ENCODE data around the gene RBM4.
A peak's percentile ranks its signal among the peaks of the same experiment; 100 is the strongest.
"Not testable (repeated sequence)": the region's sequence is repeated elsewhere in the genome, so short reads cannot be mapped to it uniquely, and the experiment has no call there.

The RBM4 gene, protein sequence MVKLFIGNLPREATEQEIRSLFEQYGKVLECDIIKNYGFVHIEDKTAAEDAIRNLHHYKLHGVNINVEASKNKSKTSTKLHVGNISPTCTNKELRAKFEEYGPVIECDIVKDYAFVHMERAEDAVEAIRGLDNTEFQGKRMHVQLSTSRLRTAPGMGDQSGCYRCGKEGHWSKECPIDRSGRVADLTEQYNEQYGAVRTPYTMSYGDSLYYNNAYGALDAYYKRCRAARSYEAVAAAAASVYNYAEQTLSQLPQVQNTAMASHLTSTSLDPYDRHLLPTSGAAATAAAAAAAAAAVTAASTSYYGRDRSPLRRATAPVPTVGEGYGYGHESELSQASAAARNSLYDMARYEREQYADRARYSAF

DNA sequence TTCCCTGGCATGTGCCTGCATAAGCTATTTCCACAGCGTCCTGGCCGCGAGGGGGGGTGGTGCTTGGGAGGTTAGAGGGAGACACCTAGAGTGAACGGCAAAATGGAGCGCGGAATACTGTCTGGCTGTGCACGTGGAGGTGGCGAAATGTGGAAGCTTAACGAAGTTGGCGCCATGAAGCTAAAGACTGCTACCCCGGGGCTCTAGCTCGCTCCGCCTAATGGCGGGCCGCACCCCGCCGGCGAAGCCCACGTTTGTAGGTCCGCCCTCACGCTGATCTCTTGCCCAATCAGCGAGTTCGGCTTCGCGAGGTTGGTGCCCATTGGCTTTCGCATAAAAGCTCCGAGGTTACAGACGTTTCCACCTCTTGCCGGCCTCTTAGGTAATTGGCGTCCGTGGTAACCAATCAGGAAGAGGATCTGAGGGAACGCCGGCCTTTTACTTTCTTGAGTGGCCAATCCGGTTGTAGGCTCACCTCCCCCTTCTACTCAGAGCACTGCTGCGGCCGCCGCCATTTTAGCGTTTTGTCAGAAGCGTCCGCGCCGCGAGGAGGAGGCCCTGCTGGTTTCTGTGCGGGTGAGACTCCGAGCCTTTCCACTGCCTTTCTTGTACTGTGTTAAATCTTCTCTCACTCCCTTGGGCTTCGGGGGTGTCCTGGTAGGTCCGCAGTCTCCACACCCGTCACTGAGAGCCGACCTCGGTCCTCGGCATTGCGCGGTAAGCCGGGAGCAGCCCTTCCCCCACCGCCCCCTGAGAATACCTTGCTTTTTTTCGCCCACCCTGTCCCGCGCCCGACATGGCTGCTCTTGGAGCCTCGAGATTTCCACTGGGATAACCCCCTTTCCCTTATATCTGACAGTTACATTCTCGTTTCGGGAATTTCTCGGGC lies at the start of gene RBM4:
Gene RBM4, plus strand, starts transcription at position 527 of the 889 bp plus-strand sequence. CDS start 1,009 bp downstream, outside the sequence.
- H3K4me3 ChIP-seq (ENCODE audit: low read depth, low read length): peak within 1 kb of the TSS; percentile 91
- peak; percentile 99 for DNase-seq (ENCODE audit: low read depth)

- not testable (repeated sequence) for H3K4me3 ChIP-seq (ENCODE audit: low read depth, low read length); DNase-seq (ENCODE audit: low read depth)
Measured at GRCh38 chr11:66589315-66589714, 49.2 kb upstream of the RBM4 start.

GRCh38 chr11:66589996-66590675 lies 48.4 kb upstream of the RBM4 start:
- no peak overlapping the region for H3K4me3 ChIP-seq (ENCODE audit: low read depth, low read length)
- DNase-seq (ENCODE audit: low read depth): no peak

GRCh38 chr11:66591175-66591574 lies 47.3 kb upstream of the RBM4 start:
- no peak overlapping the region for H3K4me3 ChIP-seq (ENCODE audit: low read depth, low read length)

DNA sequence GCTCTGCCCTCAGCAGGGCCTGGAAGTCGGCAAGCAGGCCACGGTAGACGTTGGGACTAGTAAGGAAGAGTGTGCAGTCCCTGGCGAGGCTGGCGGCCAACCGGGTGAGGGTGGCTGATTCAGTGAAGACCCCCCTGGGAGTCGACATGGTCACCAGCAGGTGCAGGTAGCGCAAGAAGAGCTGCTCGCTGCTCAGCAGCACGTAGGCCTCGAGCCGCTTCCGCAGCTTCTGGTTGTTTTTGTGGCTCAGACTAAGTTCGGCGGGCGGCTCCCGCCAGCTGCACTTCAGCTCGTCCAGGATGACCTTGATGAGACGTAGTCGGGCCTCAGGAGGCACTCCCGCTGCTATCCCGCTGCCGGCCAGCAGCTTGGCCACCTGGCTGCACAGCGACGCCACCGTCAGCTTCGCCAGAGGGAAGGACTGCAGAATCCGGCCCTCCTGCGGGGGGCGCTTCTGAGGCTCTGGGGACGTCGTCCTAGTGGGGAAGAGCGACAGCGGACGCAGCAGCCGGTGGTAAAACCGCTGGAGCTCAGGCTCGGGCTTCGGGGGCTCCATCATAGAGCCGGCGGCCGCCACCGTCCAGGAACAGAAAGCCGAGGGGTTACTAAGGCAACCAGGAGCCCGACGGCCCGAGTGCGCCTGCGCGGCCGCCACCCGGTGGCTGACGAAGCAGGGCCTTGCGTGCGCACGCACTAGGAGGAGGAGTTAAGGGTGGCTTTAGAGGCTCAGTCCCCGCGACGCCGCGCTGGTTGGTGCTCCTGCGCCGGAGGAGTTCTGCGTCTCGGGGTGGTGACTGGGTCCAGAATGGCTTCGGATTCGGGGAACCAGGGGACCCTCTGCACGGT lies 45.8 kb upstream of the RBM4 start, which contains the start of the genes CCDC87 and CCS:
Gene CCDC87, minus strand, starts transcription at position 607 of the 846 bp plus-strand sequence. Its CDS starts 48 bp downstream, at position 559.
Gene CCS, plus strand, starts transcription at position 729 of the 846 bp plus-strand sequence. Its CDS starts 77 bp downstream, at position 806.
- DNase-seq (ENCODE audit: low read depth): peak; percentile 80
- peak within 1 kb of the TSS; percentile 83 for H3K4me3 ChIP-seq (ENCODE audit: low read depth, low read length)

More at GRCh38 chr11:66591175-66591574, 47.3 kb upstream of the RBM4 start:
- DNase-seq (ENCODE audit: low read depth): no peak

DNA sequence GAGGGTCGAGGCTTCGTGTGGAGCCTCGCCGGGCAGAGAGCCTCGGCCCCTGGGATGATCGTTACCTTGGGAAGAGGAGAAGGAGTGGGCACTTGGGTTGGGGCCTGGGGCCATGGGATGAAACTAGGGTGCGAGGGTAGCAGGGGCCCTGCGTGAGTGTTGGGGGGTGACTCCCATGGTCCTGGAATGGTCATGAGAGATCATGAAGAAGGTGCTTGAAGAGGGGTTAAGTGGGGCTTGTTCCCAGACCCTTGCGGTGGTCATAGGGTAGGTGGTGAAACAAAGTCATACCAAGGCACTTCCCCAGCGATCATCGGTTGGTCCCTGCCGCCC lies 45.2 kb upstream of the RBM4 start:
- no peak for DNase-seq (ENCODE audit: low read depth)
- H3K4me3 ChIP-seq (ENCODE audit: low read depth, low read length): peak overlapping the region; percentile 83

- peak overlapping the region; percentile 83 for H3K4me3 ChIP-seq (ENCODE audit: low read depth, low read length)
- DNase-seq (ENCODE audit: low read depth): no peak
Measured at GRCh38 chr11:66593650-66594049, 44.9 kb upstream of the RBM4 start.

DNA sequence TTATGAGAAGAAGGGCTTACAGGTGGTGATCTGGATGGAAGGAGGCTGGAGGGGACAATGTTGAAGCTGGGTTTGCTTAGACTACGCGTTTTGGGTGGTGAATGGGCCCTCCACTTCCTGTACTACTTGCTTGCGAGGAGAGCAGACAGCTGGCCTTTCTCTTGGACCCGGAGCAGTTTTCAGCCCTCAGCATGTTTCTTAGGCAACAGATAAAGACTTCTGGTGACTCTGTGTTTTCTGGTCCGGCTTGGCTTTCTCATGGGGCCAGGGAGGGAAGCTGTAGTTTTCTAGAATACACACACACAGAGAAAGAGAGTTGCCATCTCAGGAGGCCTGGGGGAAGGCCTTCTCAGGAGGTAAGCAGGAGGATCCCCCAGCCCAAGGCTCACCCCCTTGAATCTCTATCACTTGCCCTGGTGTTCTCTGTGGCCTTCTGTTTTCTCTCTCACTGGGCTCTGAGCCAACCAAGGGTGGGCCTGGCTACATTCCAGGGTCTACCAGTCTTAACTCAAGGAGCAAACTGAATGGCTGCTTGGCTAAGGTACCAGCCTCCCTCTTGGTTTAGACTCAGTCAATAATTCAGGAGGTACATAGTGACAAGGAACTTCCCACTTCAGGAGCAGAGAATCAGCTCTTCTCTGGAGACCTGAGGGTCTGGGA lies 43.1 kb upstream of the RBM4 start:
- no peak overlapping the region for H3K4me3 ChIP-seq (ENCODE audit: low read depth, low read length)
- DNase-seq (ENCODE audit: low read depth): no peak

GRCh38 chr11:66598993-66599392 lies 39.5 kb upstream of the RBM4 start:
- no peak for DNase-seq (ENCODE audit: low read depth)
- H3K4me3 ChIP-seq (ENCODE audit: low read depth, low read length): no peak overlapping the region

DNA sequence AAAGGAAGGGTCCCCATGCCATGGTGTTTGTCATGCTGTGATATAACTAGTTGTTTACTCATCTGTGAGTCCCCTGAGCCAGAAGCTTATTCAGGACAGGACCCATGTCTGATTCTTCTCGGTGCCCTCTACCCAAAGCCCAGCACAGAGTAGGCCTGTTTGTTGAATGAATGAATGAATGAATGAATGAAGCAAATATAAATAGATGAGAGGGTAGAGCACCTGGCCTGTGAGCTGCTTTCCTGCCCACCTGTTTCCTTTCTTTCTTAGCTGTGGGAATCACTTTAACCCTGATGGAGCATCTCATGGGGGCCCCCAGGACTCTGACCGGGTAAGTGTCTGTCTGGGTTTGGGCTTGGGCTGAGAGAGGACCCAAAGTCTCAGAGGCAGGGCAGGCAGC lies 38.3 kb upstream of the RBM4 start:
- H3K4me3 ChIP-seq (ENCODE audit: low read depth, low read length): no peak overlapping the region
- DNase-seq (ENCODE audit: low read depth): no peak

DNA sequence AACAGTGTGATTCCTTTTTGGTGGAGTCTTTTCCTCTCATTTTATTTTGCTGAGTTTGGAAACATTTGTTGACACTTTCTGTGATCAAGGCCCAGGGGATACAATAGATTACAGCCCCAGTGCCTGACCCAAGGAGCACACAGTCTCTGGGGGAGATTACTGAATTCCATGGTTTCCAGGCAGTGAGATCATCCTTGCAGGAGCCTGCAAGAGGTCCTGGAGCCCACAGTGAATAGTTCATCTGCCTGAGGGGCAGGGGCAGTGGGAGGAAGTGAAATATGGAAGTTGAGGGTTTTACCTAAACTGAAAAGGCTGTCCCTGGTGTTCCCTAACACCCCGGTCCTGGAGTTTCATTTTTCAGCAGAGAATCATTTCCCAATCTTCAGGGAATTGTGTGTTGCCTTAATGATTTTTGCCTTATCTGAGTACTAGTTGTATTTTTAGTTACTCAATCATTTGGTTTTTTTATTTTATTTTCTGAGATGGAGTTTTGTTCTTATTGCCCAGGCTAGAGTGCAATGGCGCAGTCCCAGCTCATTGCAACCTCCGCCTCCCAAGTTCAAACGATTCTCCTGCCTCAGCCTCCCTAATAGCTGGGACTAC lies 37.8 kb upstream of the RBM4 start:
- no peak overlapping the region for H3K4me3 ChIP-seq (ENCODE audit: low read depth, low read length)
- no peak for DNase-seq (ENCODE audit: low read depth)

DNA sequence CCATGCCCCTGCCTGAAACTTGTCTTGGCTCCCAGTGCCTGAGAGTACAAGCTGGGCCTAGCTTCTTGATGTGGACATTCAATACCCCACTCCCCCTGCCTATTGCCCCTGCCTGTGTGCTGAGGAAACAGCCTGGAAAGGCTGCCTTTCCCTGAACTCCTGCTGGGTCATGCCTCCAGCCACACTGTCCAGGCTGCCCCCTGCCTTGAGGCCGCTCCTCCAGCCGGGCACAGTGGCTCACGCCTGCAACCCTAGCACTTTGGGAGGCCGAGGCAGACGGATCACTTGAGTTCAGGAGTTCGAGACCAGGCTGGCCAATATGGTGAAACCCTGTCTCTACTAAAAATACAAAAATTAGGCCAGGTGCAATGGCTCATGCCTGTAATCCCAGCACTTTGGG lies 35.4 kb upstream of the RBM4 start:
- DNase-seq (ENCODE audit: low read depth): no peak
- H3K4me3 ChIP-seq (ENCODE audit: low read depth, low read length): no peak overlapping the region

DNA sequence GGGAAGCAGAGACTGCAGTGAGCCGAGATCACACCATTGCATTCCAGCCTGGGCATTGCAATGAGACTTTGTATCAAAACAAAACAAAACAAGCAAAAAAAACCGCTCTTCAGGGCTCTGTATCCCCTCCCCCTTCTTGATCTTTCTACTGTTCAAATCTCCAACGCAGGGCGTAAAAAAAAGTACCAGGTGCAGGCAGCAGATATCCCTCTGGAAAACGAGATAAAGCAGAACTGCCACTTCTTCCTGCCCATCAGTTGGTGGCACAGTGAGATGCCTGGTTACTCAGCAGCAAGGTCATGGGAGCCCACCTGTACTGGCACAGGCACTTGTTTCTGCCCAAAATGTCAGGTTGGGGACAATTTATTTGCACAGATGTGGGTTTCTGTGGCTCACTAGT lies 34.3 kb upstream of the RBM4 start:
- no peak for DNase-seq (ENCODE audit: low read depth)
- H3K4me3 ChIP-seq (ENCODE audit: low read depth, low read length): no peak overlapping the region

DNA sequence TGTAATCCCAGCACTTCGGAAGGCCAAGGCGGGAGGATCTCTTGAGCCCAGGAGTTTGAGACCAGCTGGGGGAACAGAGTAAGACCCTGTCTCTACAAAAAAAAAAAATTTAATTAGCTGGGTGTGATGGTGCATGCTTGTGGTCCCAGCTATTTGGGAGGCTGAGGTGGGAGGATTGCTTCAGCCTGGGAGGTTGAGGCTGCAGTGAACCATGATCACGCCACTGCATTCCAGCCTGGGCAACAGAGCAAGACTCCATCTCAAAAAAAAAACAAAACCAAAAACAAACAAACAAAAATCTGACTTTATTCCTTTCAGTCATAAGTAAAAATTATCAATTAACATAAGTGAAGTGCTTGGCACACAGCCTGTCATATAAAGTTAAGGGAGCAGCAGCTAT lies 31.9 kb upstream of the RBM4 start:
- not testable (repeated sequence) for DNase-seq (ENCODE audit: low read depth); H3K4me3 ChIP-seq (ENCODE audit: low read depth, low read length)

DNA sequence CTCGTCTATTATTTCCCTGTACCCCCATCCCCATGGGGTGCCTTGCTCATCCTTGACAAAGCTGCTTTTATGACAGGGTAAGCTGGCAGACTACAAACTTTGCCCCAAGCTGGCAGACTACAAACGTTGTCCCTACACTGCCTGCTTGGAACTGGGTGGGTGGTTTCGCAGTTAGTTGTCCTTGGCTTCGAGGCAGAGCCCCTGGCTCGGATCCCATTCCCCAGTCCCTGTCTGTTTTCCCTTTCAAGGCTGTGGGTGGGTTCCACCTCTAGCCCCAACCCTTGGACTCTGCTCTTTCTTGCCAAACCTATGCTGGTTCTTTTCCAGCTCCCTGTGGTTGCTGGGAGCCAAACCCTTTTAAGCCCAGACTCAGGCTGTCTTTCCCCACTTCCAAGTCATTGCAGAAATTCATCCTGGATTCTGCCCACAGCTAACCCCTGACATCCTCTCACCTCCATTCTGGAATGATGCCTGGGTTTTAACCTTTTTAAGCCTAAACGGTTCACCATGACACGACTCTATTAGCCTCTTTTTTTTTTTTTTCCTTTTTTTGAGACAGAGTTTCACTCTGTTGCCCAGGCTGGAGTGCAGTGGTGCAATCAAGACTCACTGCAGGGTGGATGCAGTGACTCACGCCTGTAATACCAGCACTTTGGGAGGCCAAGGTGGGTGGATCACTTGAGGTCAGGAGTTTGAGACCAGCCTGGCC lies 31.2 kb upstream of the RBM4 start:
- no peak overlapping the region for H3K4me3 ChIP-seq (ENCODE audit: low read depth, low read length)
- DNase-seq (ENCODE audit: low read depth): peak; percentile 72

GRCh38 chr11:66609721-66610617 lies 28.5 kb upstream of the RBM4 start:
- no peak overlapping the region for H3K4me3 ChIP-seq (ENCODE audit: low read depth, low read length)
- no peak for DNase-seq (ENCODE audit: low read depth)

DNA sequence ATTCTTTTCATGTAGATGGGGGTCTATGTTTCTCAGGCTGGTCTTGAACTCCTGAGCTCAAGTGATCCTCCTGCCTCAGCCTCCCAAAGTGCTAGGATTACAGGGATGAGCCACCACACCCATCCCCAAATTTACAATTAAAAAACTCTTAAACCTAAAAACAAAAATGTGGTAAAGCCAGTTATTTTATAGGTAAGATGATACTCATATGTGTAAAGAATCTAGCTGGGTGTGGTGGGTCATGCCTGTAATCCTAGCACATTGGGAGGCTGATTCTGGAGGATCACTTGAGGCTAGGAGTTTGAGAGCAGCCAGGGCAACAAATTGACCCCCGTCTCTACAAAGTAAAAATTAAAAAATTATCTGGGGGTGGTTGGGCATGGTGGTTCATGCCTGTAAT lies 26.0 kb upstream of the RBM4 start:
- H3K4me3 ChIP-seq (ENCODE audit: low read depth, low read length): no peak overlapping the region
- DNase-seq (ENCODE audit: low read depth): no peak

Data from skeletal muscle cell (primary cell).